H9 (cell line): ENCODE measurements around the gene PMPCB. TPM values are rescaled to one million over a fixed set of nuclear protein-coding genes. Genes with fewer than 3 reads are reported as not detected.

Source experiments
- DNase-seq: peaks from one replicate; pipeline ENCODE4 v3.0.0-alpha.2; 2017
- H2AFZ ChIP-seq: one replicate; pipeline ENCODE4 v1.6.1; 2013; ENCODE audit warnings: mild to moderate bottlenecking, low read length, control low read depth, moderate library complexity
- H2AK5ac ChIP-seq: 2 replicates; pipeline ENCODE4 v1.6.1; 2013; ENCODE audit warnings: low read length, control low read depth, mixed read lengths; ENCODE audit not compliant: insufficient read length
- H2BK120ac ChIP-seq: one replicate; pipeline ENCODE4 v1.6.1; 2013; ENCODE audit warnings: low read depth, mild to moderate bottlenecking, low read length, control low read depth, inconsistent platforms; ENCODE audit not compliant: poor library complexity, severe bottlenecking
- H2BK12ac ChIP-seq: 2 replicates; pipeline ENCODE4 v1.6.1; 2013; ENCODE audit warnings: low read length, control low read depth, mixed read lengths, low read depth; ENCODE audit not compliant: insufficient read length
- H2BK15ac ChIP-seq: 2 replicates; pipeline ENCODE4 v1.6.1; 2013; ENCODE audit warnings: low read depth, low read length, control low read depth
- H2BK20ac ChIP-seq: one replicate; pipeline ENCODE4 v1.6.1; 2013; ENCODE audit warnings: low read depth, mild to moderate bottlenecking, low read length, control low read depth, inconsistent platforms; ENCODE audit not compliant: poor library complexity, severe bottlenecking
- H2BK5ac ChIP-seq: 2 replicates; pipeline ENCODE4 v1.6.1; 2013; ENCODE audit warnings: low read length, control low read depth, mixed read lengths; ENCODE audit not compliant: insufficient read length
- H3K14ac ChIP-seq: 2 replicates; pipeline ENCODE4 v1.6.1; 2013; ENCODE audit warnings: low read length, control low read depth; ENCODE audit not compliant: insufficient read depth
- H3K18ac ChIP-seq: 2 replicates; pipeline ENCODE4 v1.6.1; 2013; ENCODE audit warnings: low read depth, mild to moderate bottlenecking, mixed read lengths, low read length, control low read depth; ENCODE audit not compliant: insufficient read length
- H3K23ac ChIP-seq: 2 replicates; pipeline ENCODE4 v1.6.1; 2013; ENCODE audit warnings: low read length, control low read depth, mixed read lengths, low read depth; ENCODE audit not compliant: insufficient read length
- H3K23me2 ChIP-seq: 2 replicates; pipeline ENCODE4 v1.6.1; 2013; ENCODE audit warnings: low read depth, mild to moderate bottlenecking, mixed read lengths, low read length, control low read depth; ENCODE audit not compliant: insufficient read length, poor library complexity, severe bottlenecking
- H3K27ac ChIP-seq: 2 replicates; pipeline ENCODE4 v1.5.1; 2013; ENCODE audit warnings: low read length, control low read depth, mixed read lengths, low read depth; ENCODE audit not compliant: insufficient read length
- H3K27me3 ChIP-seq: 2 replicates; pipeline ENCODE4 v1.6.1; 2013; ENCODE audit warnings: low read length, control low read depth, inconsistent platforms; ENCODE audit not compliant: insufficient read depth
- H3K4ac ChIP-seq: 2 replicates; pipeline ENCODE4 v1.6.1; 2013; ENCODE audit warnings: low read depth, mild to moderate bottlenecking, control low read depth, inconsistent platforms, low read length, moderate library complexity
- H3K4me1 ChIP-seq: 2 replicates; pipeline ENCODE4 v1.6.1; 2013; ENCODE audit warnings: low read length, control low read depth, inconsistent platforms; ENCODE audit not compliant: insufficient read depth
- H3K4me2 ChIP-seq: 2 replicates; pipeline ENCODE4 v1.6.1; 2013; ENCODE audit warnings: low read length, control low read depth, mixed read lengths; ENCODE audit not compliant: insufficient read length, insufficient read depth
- H3K56ac ChIP-seq: 2 replicates; pipeline ENCODE4 v1.6.1; 2013; ENCODE audit warnings: low read depth, mild to moderate bottlenecking, mixed read lengths, low read length, control low read depth; ENCODE audit not compliant: insufficient read length
- H3K79me1 ChIP-seq: 2 replicates; pipeline ENCODE4 v1.6.1; 2013; ENCODE audit warnings: low read depth, mild to moderate bottlenecking, moderate library complexity, low read length, control low read depth, inconsistent platforms; ENCODE audit not compliant: insufficient read depth, poor library complexity, severe bottlenecking
- H3K79me2 ChIP-seq: 2 replicates; pipeline ENCODE4 v1.6.1; 2013; ENCODE audit warnings: low read length, control low read depth, inconsistent platforms; ENCODE audit not compliant: insufficient read depth
- H3K9ac ChIP-seq: 2 replicates; pipeline ENCODE4 v1.6.1; 2013; ENCODE audit warnings: low read length, control low read depth, mixed read lengths; ENCODE audit not compliant: insufficient read length; ENCODE audit errors: extremely low read depth
- H3K9me3 ChIP-seq: one replicate; pipeline ENCODE4 v1.6.1; 2013; ENCODE audit warnings: low read depth, low read length, inconsistent platforms; ENCODE audit not compliant: control insufficient read depth
- H3T11ph ChIP-seq: one replicate; pipeline ENCODE4 v1.6.1; 2013; ENCODE audit warnings: mild to moderate bottlenecking, low read length, control low read depth, inconsistent platforms
- H4K20me1 ChIP-seq: one replicate; pipeline ENCODE4 v1.6.1; 2013; ENCODE audit not compliant: control insufficient read depth, insufficient read length, insufficient read depth
- H4K5ac ChIP-seq: 2 replicates; pipeline ENCODE4 v1.6.1; 2013; ENCODE audit warnings: low read depth, mild to moderate bottlenecking, mixed read lengths, low read length, control low read depth; ENCODE audit not compliant: insufficient read length
- H4K8ac ChIP-seq: replicated peaks from 2 replicates; pipeline ENCODE4 v1.6.1; 2013; ENCODE audit warnings: low read length, control low read depth, mixed read lengths, low read depth; ENCODE audit not compliant: insufficient read length
- H4K91ac ChIP-seq: 2 replicates; pipeline ENCODE4 v1.6.1; 2013; ENCODE audit warnings: low read depth, mild to moderate bottlenecking, moderate library complexity, mixed read lengths, low read length, control low read depth; ENCODE audit not compliant: insufficient read length
- H3K27ac Mint-ChIP-seq, 3 experiments: 2 replicates in 2 of 3; 3 replicates in 1 of 3; pipeline ENCODE4 v1.8.0; 2020 to 2021; ENCODE audit warnings: mixed read lengths in 3 of 3, mild to moderate bottlenecking in 1 of 3, moderate library complexity in 1 of 3
- H3K27me3 Mint-ChIP-seq: 2 replicates; pipeline ENCODE4 v1.8.0; 2021; ENCODE audit warnings: low read depth, mild to moderate bottlenecking, moderate library complexity, mixed read lengths
- H3K36me3 Mint-ChIP-seq, 3 experiments: 2 replicates in 2 of 3; 3 replicates in 1 of 3; pipeline ENCODE4 v1.8.0; 2020 to 2021; ENCODE audit warnings: low read depth in 3 of 3, mixed read lengths in 3 of 3; ENCODE audit not compliant: insufficient read depth in 1 of 3
- H3K4me1 Mint-ChIP-seq, 2 experiments: 2 replicates each; pipeline ENCODE4 v1.8.0; 2020; ENCODE audit warnings: mixed read lengths in 2 of 2
- H3K4me3 Mint-ChIP-seq, 2 experiments: 2 replicates in 1 of 2; 3 replicates in 1 of 2; pipeline ENCODE4 v1.8.0; 2020 to 2021; ENCODE audit warnings: mild to moderate bottlenecking in 2 of 2, mixed read lengths in 2 of 2, moderate library complexity in 1 of 2
- H3K9me3 Mint-ChIP-seq, 2 experiments: 2 replicates in 1 of 2; 3 replicates in 1 of 2; pipeline ENCODE4 v1.8.0; 2020; ENCODE audit warnings: mild to moderate bottlenecking in 2 of 2, mixed read lengths in 2 of 2, moderate library complexity in 1 of 2
- WGBS: extraction: QIAGEN DNeasy Blood & Tissue Kit; methylation state at CpG from one replicate; pipeline ENCODE4 v1.1.7; 2013; ENCODE audit warnings: missing lambda C conversion rate, low lambda C conversion rate, mixed read lengths; ENCODE audit not compliant: insufficient read length; ENCODE audit errors: extremely low coverage; 5-methylcytosine and 5-hydroxymethylcytosine counted together
- total RNA-seq: library from RNA; stranded (reverse); gene quantifications from 2 replicates; pipeline ENCODE4 v1.2.1, GENCODE V29; 2021
- TF ChIP-seq, protein P1 (sequence below): fragments of 200-600 bp; sonication (generic); conservative IDR thresholded peaks from 3 replicates; pipeline ENCODE4 v1.8.0; 2021; ENCODE audit warnings: antibody characterized with exemption, mild to moderate bottlenecking

The PMPCB gene
- total RNA-seq, 1 experiment from 2014 or later: 90.6 TPM

DNA sequence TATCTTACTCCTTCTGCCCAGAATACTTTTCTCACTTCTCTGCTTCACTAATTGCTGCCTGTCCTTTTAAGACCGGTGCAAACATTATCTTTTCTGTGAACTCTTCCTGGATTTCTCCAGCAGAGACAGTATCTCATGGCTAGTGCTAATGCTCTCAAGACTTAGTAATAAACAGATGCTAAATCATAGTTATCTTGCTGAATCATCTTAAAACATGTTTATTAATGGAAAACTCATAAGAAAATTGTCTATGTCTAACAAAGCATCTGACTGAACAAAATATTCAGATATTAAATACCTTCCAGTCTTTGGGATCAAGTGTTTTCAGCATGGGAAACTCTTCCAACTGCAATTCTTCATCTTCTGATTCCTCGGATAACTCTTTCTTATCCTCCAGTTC lies 44.2 kb downstream of the PMPCB start:
- H3K4me3 Mint-ChIP-seq: no peak overlapping the region
- H4K91ac ChIP-seq: no peak overlapping the region
- H3K36me3 Mint-ChIP-seq: peaks cover 40 to 50% (median 50%) of the 10 kb centered on the region in 3 experiments
- no peaks in the 10 kb centered on the region for H3K4me1 ChIP-seq
- peaks cover 5% of the 10 kb centered on the region for H3K79me1 ChIP-seq
- no peak overlapping the region for H3K23ac ChIP-seq
- no peak overlapping the region for H3T11ph ChIP-seq
- no peak overlapping the region for H2BK15ac ChIP-seq
- no peak overlapping the region for H2AK5ac ChIP-seq
- no peaks in the 10 kb centered on the region for H3K9me3 Mint-ChIP-seq
- no peaks in the 10 kb centered on the region for H3K9me3 ChIP-seq
- no peak overlapping the region for H3K18ac ChIP-seq
- no peaks in the 10 kb centered on the region for H4K20me1 ChIP-seq
- no peak overlapping the region for H2BK5ac ChIP-seq
- H4K8ac ChIP-seq: no peak overlapping the region
- peaks cover 18% of the 10 kb centered on the region for H3K79me2 ChIP-seq
- no peak overlapping the region for H2BK20ac ChIP-seq
- no peak overlapping the region for H3K27ac ChIP-seq
- H3K27ac Mint-ChIP-seq: no peak overlapping the region
- no peak overlapping the region for H2AFZ ChIP-seq
- peaks cover 5% of the 10 kb centered on the region for H3K23me2 ChIP-seq
- H3K9ac ChIP-seq: no peak overlapping the region
- no CpG with 5 or more reads among the region's 2 CpGs for WGBS
- H3K4me2 ChIP-seq: no peak overlapping the region
- H3K27me3 Mint-ChIP-seq: no peaks in the 10 kb centered on the region
- no peak overlapping the region for H2BK120ac ChIP-seq
- H3K14ac ChIP-seq: no peak overlapping the region
- no peak overlapping the region for H4K5ac ChIP-seq
- no peak overlapping the region for H3K4ac ChIP-seq
- no peak overlapping the region for H2BK12ac ChIP-seq
- H3K27me3 ChIP-seq: no peaks in the 10 kb centered on the region
- H3K4me1 Mint-ChIP-seq: peaks cover 0 to 6% of the 10 kb centered on the region in 2 experiments; a peak in 1 of 4 replicates
- DNase-seq: no peak
- TF ChIP-seq, protein P1, sequence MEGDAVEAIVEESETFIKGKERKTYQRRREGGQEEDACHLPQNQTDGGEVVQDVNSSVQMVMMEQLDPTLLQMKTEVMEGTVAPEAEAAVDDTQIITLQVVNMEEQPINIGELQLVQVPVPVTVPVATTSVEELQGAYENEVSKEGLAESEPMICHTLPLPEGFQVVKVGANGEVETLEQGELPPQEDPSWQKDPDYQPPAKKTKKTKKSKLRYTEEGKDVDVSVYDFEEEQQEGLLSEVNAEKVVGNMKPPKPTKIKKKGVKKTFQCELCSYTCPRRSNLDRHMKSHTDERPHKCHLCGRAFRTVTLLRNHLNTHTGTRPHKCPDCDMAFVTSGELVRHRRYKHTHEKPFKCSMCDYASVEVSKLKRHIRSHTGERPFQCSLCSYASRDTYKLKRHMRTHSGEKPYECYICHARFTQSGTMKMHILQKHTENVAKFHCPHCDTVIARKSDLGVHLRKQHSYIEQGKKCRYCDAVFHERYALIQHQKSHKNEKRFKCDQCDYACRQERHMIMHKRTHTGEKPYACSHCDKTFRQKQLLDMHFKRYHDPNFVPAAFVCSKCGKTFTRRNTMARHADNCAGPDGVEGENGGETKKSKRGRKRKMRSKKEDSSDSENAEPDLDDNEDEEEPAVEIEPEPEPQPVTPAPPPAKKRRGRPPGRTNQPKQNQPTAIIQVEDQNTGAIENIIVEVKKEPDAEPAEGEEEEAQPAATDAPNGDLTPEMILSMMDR: no peak
- no peak overlapping the region for H3K56ac ChIP-seq
